H1 (cell line): Measurements from ENCODE around the gene RAD51B.

Source experiments
- CREB1 ChIP-seq: IDR thresholded peaks from 2 replicates; pipeline ENCODE4 v1.6.1; 2012; ENCODE audit warnings: inconsistent platforms
- EP300 ChIP-seq, 2 experiments: IDR thresholded peaks; 1 replicate in 1 of 2; 2 replicates in 1 of 2; pipeline ENCODE4 v1.6.1; 2011 to 2012; ENCODE audit warnings: low read depth in 2 of 2, low read length in 2 of 2, mild to moderate bottlenecking in 2 of 2, borderline replicate concordance in 1 of 2, inconsistent platforms in 1 of 2, moderate library complexity in 1 of 2
- EZH2 ChIP-seq: fragments of 200-600 bp; sonication (generic); IDR thresholded peaks from 2 replicates; pipeline ENCODE4 v1.7.1; 2012; ENCODE audit warnings: low read depth, mild to moderate bottlenecking, moderate library complexity, low read length, inconsistent platforms; ENCODE audit not compliant: severe bottlenecking
- GABPA ChIP-seq: IDR thresholded peaks from 2 replicates; pipeline ENCODE4 v1.6.1; 2011; ENCODE audit warnings: mild to moderate bottlenecking, low read length, moderate library complexity, borderline replicate concordance; ENCODE audit not compliant: insufficient read depth
- JUN ChIP-seq: IDR thresholded peaks from 2 replicates; pipeline ENCODE4 v1.6.1; 2011; ENCODE audit warnings: low read depth, mild to moderate bottlenecking, improper control_type of control experiment, low read length
- POLR2A ChIP-seq, 2 experiments: IDR thresholded peaks; 1 replicate in 1 of 2; 2 replicates in 1 of 2; pipeline ENCODE4 v1.6.1; 2011; ENCODE audit warnings: low read depth in 2 of 2, low read length in 2 of 2, mild to moderate bottlenecking in 2 of 2; ENCODE audit errors: control extremely low read depth in 1 of 2
- POLR2AphosphoS5 ChIP-seq: IDR thresholded peaks from 2 replicates; pipeline ENCODE4 v1.6.1; 2011; ENCODE audit warnings: low read depth, low read length
- RAD21 ChIP-seq, 2 experiments: IDR thresholded peaks in 1 of 2; conservative IDR thresholded peaks in 1 of 2; 2 replicates each; pipeline ENCODE4 v1.6.1; 2011; ENCODE audit warnings: low read depth in 2 of 2, low read length in 2 of 2, improper control_type of control experiment in 1 of 2, inconsistent platforms in 1 of 2, mild to moderate bottlenecking in 1 of 2, moderate library complexity in 1 of 2
- RFX5 ChIP-seq: IDR thresholded peaks from 2 replicates; pipeline ENCODE4 v1.6.1; 2011; ENCODE audit warnings: low read depth, low read length, improper control_type of control experiment, borderline replicate concordance
- SIN3A ChIP-seq, 2 experiments: IDR thresholded peaks in 1 of 2; conservative IDR thresholded peaks in 1 of 2; 2 replicates each; pipeline ENCODE4 v1.6.1; 2011 to 2012; ENCODE audit warnings: low read length in 2 of 2, improper control_type of control experiment in 1 of 2, low read depth in 1 of 2, mild to moderate bottlenecking in 1 of 2
- TF ChIP-seq, protein P1 (sequence below), 3 experiments: IDR thresholded peaks; 1 replicate in 2 of 3; 2 replicates in 1 of 3; pipeline versions ENCODE4 v1.5.1 to v1.6.1; 2011; ENCODE audit warnings: low read length in 3 of 3, mild to moderate bottlenecking in 3 of 3, inconsistent platforms in 2 of 3, low read depth in 1 of 3, moderate library complexity in 1 of 3; ENCODE audit not compliant: insufficient read depth in 1 of 3; ENCODE audit errors: control extremely low read depth in 1 of 3

DNA sequence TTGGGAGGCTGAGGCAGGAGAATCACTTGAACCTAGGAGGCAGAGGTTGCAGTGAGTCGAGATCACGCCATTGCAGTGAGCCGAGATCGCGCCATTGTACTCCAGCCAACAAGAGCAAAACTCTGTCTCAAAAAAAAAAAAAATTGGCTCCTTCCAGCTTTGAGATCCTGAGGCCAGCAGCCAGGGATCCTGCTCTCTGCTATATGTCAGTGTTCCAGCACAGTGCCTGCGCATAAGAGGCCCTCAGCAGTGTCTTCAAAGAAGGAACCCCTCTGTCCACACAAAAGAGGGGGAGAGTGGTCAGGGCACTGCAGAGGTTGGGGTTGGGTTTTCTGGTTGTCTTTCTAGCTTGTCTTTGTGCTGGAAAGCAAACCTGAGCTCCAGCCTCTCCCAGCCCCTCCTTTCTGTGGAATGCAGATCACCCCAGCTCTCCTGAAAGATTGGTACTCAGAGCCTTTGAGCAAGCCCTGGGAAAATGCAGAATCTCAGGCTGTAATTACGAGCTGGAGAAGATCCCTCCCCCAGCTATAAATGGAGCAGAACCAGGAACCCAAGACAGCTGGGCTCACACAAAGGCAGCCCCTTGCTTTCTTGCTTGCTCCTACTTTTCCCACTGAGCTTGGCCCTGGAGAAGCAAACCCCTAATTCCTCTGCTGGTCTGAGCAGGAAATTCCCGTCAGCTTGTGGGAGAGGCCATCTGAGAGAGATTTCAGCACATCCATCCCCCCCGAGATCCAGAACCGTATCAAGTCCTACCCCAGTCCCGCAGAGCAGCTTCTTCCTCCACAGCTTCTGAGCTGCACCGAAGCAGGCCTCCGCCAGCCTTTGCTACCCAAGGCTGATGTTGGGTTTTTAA is 767.5 kb downstream of the RAD51B start:
- TF ChIP-seq, protein P1, sequence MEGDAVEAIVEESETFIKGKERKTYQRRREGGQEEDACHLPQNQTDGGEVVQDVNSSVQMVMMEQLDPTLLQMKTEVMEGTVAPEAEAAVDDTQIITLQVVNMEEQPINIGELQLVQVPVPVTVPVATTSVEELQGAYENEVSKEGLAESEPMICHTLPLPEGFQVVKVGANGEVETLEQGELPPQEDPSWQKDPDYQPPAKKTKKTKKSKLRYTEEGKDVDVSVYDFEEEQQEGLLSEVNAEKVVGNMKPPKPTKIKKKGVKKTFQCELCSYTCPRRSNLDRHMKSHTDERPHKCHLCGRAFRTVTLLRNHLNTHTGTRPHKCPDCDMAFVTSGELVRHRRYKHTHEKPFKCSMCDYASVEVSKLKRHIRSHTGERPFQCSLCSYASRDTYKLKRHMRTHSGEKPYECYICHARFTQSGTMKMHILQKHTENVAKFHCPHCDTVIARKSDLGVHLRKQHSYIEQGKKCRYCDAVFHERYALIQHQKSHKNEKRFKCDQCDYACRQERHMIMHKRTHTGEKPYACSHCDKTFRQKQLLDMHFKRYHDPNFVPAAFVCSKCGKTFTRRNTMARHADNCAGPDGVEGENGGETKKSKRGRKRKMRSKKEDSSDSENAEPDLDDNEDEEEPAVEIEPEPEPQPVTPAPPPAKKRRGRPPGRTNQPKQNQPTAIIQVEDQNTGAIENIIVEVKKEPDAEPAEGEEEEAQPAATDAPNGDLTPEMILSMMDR (IDR thresholded peaks at IDR 0.05; ENCODE audit: control extremely low read depth in 1 of 3, insufficient read depth in 1 of 3, low read depth in 1 of 3, low read length in 3 of 3): no peak
- TF ChIP-seq EZH2 (no peak), GABPA (no peak), RFX5 (no peak), RAD21 (IDR thresholded peaks at IDR 0.05 in 1 of 2, conservative IDR thresholded peaks at IDR 0.05 in 1 of 2; ENCODE audit: low read depth in 2 of 2, low read length in 2 of 2) (no peak), JUN (no peak), SIN3A (conservative IDR thresholded peaks at IDR 0.05 in 1 of 2, IDR thresholded peaks at IDR 0.05 in 1 of 2; ENCODE audit: low read depth in 1 of 2, low read length in 2 of 2) (no peak), CREB1 (no peak), POLR2AphosphoS5 (no peak), EP300 (IDR thresholded peaks at IDR 0.05; ENCODE audit: borderline replicate concordance in 1 of 2, low read depth in 2 of 2, low read length in 2 of 2) (no peak), POLR2A (IDR thresholded peaks at IDR 0.05; ENCODE audit: control extremely low read depth in 1 of 2, low read depth in 2 of 2, low read length in 2 of 2) (no peak)
